Esophagus squamous epithelium (tissue), 4 donors: ENCODE measurements around the gene NUDT3.

Experiments used
- CTCF ChIP-seq, 6 experiments: fragments of 450-650 bp in 4 of 6; fragments of 200-600 bp in 2 of 6; sonication (generic) in 2 of 6; IDR thresholded peaks; one replicate each; pipeline ENCODE4 v1.5.1; 2016 to 2019; ENCODE audit warnings: antibody characterized with exemption in 6 of 6, mild to moderate bottlenecking in 4 of 6, moderate library complexity in 4 of 6
- POLR2A ChIP-seq, 4 donors: fragments of 450-650 bp; IDR thresholded peaks; one replicate each; pipeline ENCODE4 v1.6.1; 2017; ENCODE audit warnings: antibody characterized with exemption in 4 of 4, mild to moderate bottlenecking in 4 of 4, moderate library complexity in 3 of 4

- TF ChIP-seq CTCF (IDR thresholded peaks at IDR 0.05) (no peak), POLR2A (IDR thresholded peaks at IDR 0.05) (no peak)
Measured at GRCh38 chr6:34369385-34369784, 23.1 kb downstream of the NUDT3 start.
